C4-2B (cell line): Measurements from ENCODE around the gene METTL14.

Experiments used
- CTCF ChIP-seq: fragments of 450-650 bp; conservative IDR thresholded peaks from 2 replicates; pipeline ENCODE4 v1.5.1; 2017; ENCODE audit warnings: mild to moderate bottlenecking
- ZFX ChIP-seq: fragments of 450-650 bp; IDR thresholded peaks from 2 replicates; pipeline ENCODE4 v1.6.1; 2017

DNA sequence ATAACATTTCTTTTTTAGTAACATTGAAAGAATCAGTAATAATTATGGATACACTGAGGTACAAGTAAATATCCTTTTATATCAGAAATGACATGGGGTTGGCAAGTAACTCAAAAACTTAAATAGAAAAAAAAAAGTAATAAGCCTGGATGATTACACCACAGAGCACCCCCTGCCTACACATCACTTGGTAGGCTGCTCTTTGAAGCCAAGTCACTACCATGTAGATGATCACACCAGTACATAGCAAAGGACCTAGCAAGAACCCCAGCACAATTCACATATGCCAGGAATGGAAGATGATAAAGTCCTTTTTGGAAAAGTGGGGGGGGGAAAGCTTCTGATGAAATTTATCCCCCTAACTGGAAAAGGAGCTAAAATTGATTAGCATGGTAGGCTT is 56.9 kb downstream of the METTL14 start:
- TF ChIP-seq CTCF = no peak
- no peak for TF ChIP-seq ZFX
